ENCODE results near the gene RBBP8NL. TPM values are rescaled to one million over a fixed set of nuclear protein-coding genes. Genes with fewer than 3 reads are reported as not detected.

Gene RBBP8NL
- total RNA-seq, 1 experiment from 2014 or later = not detected

- H3K9me3 ChIP-seq (ENCODE audit: low read length) = no peaks in the 10 kb centered on the region
- H3K4me3 ChIP-seq (ENCODE audit: low read length) = no peak overlapping the region
- no peak for DNase-seq
- H3K79me2 ChIP-seq (ENCODE audit: low read length) = no peaks in the 10 kb centered on the region
- H3K9ac ChIP-seq (ENCODE audit: low read length) = no peak overlapping the region
- H3K27me3 ChIP-seq (ENCODE audit: low read length) = no peaks in the 10 kb centered on the region
- no peak overlapping the region for H3K4me2 ChIP-seq (ENCODE audit: low read depth, low read length, poor library complexity, severe bottlenecking)
- H2AFZ ChIP-seq (ENCODE audit: low read length) = no peak overlapping the region
- H3K4me1 ChIP-seq (ENCODE audit: low read length) = no peaks in the 10 kb centered on the region
- no peak overlapping the region for H3K27ac ChIP-seq (ENCODE audit: low read length)
- no peaks in the 10 kb centered on the region for H3K36me3 ChIP-seq (ENCODE audit: insufficient read depth, low read length)
- H3K9me2 ChIP-seq (replicated peaks; ENCODE audit: insufficient read depth, low read length) = no peaks in the 10 kb centered on the region
- H4K20me1 ChIP-seq (ENCODE audit: insufficient read depth, low read depth, low read length) = no peaks in the 10 kb centered on the region
These were observed 8.4 kb downstream of the RBBP8NL start for GRCh38 chr20:62418709-62419487.

GRCh38 chr20:62417981-62418708, 9.2 kb downstream of the RBBP8NL start:
- H3K4me3 ChIP-seq (ENCODE audit: low read length) = no peak overlapping the region
- H2AFZ ChIP-seq (ENCODE audit: low read length) = no peak overlapping the region
- no peaks in the 10 kb centered on the region for H3K36me3 ChIP-seq (ENCODE audit: insufficient read depth, low read length)
- no peaks in the 10 kb centered on the region for H3K79me2 ChIP-seq (ENCODE audit: low read length)
- no peaks in the 10 kb centered on the region for H3K4me1 ChIP-seq (ENCODE audit: low read length)
- no peak overlapping the region for H3K4me2 ChIP-seq (ENCODE audit: low read depth, low read length, poor library complexity, severe bottlenecking)
- DNase-seq = no peak
- no peaks in the 10 kb centered on the region for H3K9me3 ChIP-seq (ENCODE audit: low read length)
- H3K27me3 ChIP-seq (ENCODE audit: low read length) = no peaks in the 10 kb centered on the region
- no peaks in the 10 kb centered on the region for H3K9me2 ChIP-seq (replicated peaks; ENCODE audit: insufficient read depth, low read length)
- no peak overlapping the region for H3K27ac ChIP-seq (ENCODE audit: low read length)
- no peaks in the 10 kb centered on the region for H4K20me1 ChIP-seq (ENCODE audit: insufficient read depth, low read depth, low read length)
- H3K9ac ChIP-seq (ENCODE audit: low read length) = no peak overlapping the region

- no peak overlapping the region for H2AFZ ChIP-seq (ENCODE audit: low read length)
- H3K4me1 ChIP-seq (ENCODE audit: low read length) = no peaks in the 10 kb centered on the region
- no peak overlapping the region for H3K9ac ChIP-seq (ENCODE audit: low read length)
- no peaks in the 10 kb centered on the region for H3K9me3 ChIP-seq (ENCODE audit: low read length)
- DNase-seq = no peak
- H3K27ac ChIP-seq (ENCODE audit: low read length) = no peak overlapping the region
- no peaks in the 10 kb centered on the region for H3K27me3 ChIP-seq (ENCODE audit: low read length)
- H3K79me2 ChIP-seq (ENCODE audit: low read length) = no peaks in the 10 kb centered on the region
- no peaks in the 10 kb centered on the region for H3K9me2 ChIP-seq (replicated peaks; ENCODE audit: insufficient read depth, low read length)
- H4K20me1 ChIP-seq (ENCODE audit: insufficient read depth, low read depth, low read length) = no peaks in the 10 kb centered on the region
- H3K36me3 ChIP-seq (ENCODE audit: insufficient read depth, low read length) = no peaks in the 10 kb centered on the region
- H3K4me3 ChIP-seq (ENCODE audit: low read length) = no peak overlapping the region
- no peak overlapping the region for H3K4me2 ChIP-seq (ENCODE audit: low read depth, low read length, poor library complexity, severe bottlenecking)
These were observed 10.4 kb downstream of the RBBP8NL start for GRCh38 chr20:62416651-62417637.

GRCh38 chr20:62415354-62416111, 11.8 kb downstream of the RBBP8NL start:
- Histone ChIP-seq H2AFZ (ENCODE audit: low read length) (no peak overlapping the region), H3K4me3 (ENCODE audit: low read length) (no peak overlapping the region), H3K79me2 (ENCODE audit: low read length) (no peaks in the 10 kb centered on the region), H3K27me3 (ENCODE audit: low read length) (no peaks in the 10 kb centered on the region), H3K4me2 (ENCODE audit: low read depth, low read length, poor library complexity, severe bottlenecking) (no peak overlapping the region), H3K9ac (ENCODE audit: low read length) (no peak overlapping the region), H3K4me1 (ENCODE audit: low read length) (no peaks in the 10 kb centered on the region; the same call in 1 of the 2 replicates), H4K20me1 (ENCODE audit: insufficient read depth, low read depth, low read length) (0 out of 2 replicates have a peak, but pooled peaks cover under 1% of the 10 kb centered on the region), H3K9me3 (ENCODE audit: low read length) (no peaks in the 10 kb centered on the region), H3K9me2 (replicated peaks; ENCODE audit: insufficient read depth, low read length) (no peaks in the 10 kb centered on the region), H3K36me3 (ENCODE audit: insufficient read depth, low read length) (no peaks in the 10 kb centered on the region), H3K27ac (ENCODE audit: low read length) (no peak overlapping the region)
- no peak for DNase-seq

GRCh38 chr20:62413896-62414481, 13.3 kb downstream of the RBBP8NL start:
- H3K27me3 ChIP-seq (ENCODE audit: low read length) = no peaks in the 10 kb centered on the region
- no peak overlapping the region for H3K4me2 ChIP-seq (ENCODE audit: low read depth, low read length, poor library complexity, severe bottlenecking)
- H3K79me2 ChIP-seq (ENCODE audit: low read length) = no peaks in the 10 kb centered on the region
- no peak overlapping the region for H3K4me3 ChIP-seq (ENCODE audit: low read length)
- 0 out of 2 replicates have a peak, but pooled peaks cover 3% of the 10 kb centered on the region for H4K20me1 ChIP-seq (ENCODE audit: insufficient read depth, low read depth, low read length)
- no peaks in the 10 kb centered on the region for H3K36me3 ChIP-seq (ENCODE audit: insufficient read depth, low read length)
- peaks cover 9% of the 10 kb centered on the region; the same call in 1 of the 2 replicates for H3K4me1 ChIP-seq (ENCODE audit: low read length)
- DNase-seq = no peak
- no peak overlapping the region for H2AFZ ChIP-seq (ENCODE audit: low read length)
- no peaks in the 10 kb centered on the region for H3K9me3 ChIP-seq (ENCODE audit: low read length)
- H3K27ac ChIP-seq (ENCODE audit: low read length) = no peak overlapping the region
- H3K9ac ChIP-seq (ENCODE audit: low read length) = no peak overlapping the region
- no peaks in the 10 kb centered on the region for H3K9me2 ChIP-seq (replicated peaks; ENCODE audit: insufficient read depth, low read length)

DNA sequence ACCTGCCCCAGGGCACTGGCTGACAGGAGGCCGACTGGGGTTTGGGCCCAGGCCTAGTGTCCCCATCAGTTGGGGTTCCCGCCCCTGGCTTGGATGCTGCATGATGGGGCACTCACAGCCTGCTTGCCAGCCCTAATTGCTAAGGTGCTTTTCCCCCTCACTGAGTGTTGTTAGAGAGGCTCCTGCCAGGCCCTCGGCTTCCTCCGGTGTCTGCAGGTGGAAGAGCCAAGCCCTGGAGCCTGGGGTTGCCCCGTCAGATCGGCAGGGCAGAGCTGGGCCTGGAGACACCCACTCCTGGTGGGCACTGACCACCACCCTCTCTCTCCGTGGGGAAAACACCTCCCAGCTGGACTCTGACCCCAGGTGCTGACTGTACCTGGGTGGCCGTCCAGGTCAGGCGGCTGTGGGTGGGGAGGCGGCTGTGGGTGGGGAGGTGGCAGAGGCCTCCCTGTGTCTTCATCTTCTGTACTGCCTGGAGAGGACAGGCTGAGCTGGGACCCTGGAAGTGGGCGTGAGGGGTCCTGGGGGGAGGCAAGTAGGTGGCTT, 14.2 kb downstream of the RBBP8NL start:
- Histone ChIP-seq H3K4me2 (ENCODE audit: low read depth, low read length, poor library complexity, severe bottlenecking) (no peak overlapping the region), H3K36me3 (ENCODE audit: insufficient read depth, low read length) (no peaks in the 10 kb centered on the region), H4K20me1 (ENCODE audit: insufficient read depth, low read depth, low read length) (0 out of 2 replicates have a peak, but pooled peaks cover 3% of the 10 kb centered on the region), H3K9me2 (replicated peaks; ENCODE audit: insufficient read depth, low read length) (no peaks in the 10 kb centered on the region), H3K79me2 (ENCODE audit: low read length) (no peaks in the 10 kb centered on the region), H3K9ac (ENCODE audit: low read length) (no peak overlapping the region), H3K4me1 (ENCODE audit: low read length) (peaks cover 9% of the 10 kb centered on the region; the same call in 1 of the 2 replicates), H2AFZ (ENCODE audit: low read length) (no peak overlapping the region), H3K27ac (ENCODE audit: low read length) (no peak overlapping the region), H3K4me3 (ENCODE audit: low read length) (no peak overlapping the region), H3K9me3 (ENCODE audit: low read length) (no peaks in the 10 kb centered on the region), H3K27me3 (ENCODE audit: low read length) (no peaks in the 10 kb centered on the region)
- no peak for DNase-seq
